Endothelial cell (in vitro differentiated cells): ENCODE measurements around the gene SERBP1. TPM values are rescaled to one million over a fixed set of nuclear protein-coding genes. Genes with fewer than 3 reads are reported as not detected.

Experiments
- DNase-seq: peaks from one replicate; pipeline ENCODE4 v3.0.0; 2021; ENCODE audit warnings: low spot score
- H3K27ac Mint-ChIP-seq: one replicate; pipeline ENCODE4 v1.8.0; 2021; ENCODE audit warnings: mixed read lengths, inconsistent platforms; ENCODE audit not compliant: unreplicated experiment
- H3K27me3 Mint-ChIP-seq: one replicate; pipeline ENCODE4 v1.8.0; 2021; ENCODE audit warnings: mild to moderate bottlenecking, moderate library complexity, mixed read lengths, inconsistent platforms; ENCODE audit not compliant: unreplicated experiment
- H3K36me3 Mint-ChIP-seq: one replicate; pipeline ENCODE4 v1.8.0; 2021; ENCODE audit warnings: mild to moderate bottlenecking, low read depth, mixed read lengths, inconsistent platforms; ENCODE audit not compliant: unreplicated experiment
- H3K4me1 Mint-ChIP-seq: one replicate; pipeline ENCODE4 v1.8.0; 2021; ENCODE audit warnings: mild to moderate bottlenecking, mixed read lengths, inconsistent platforms; ENCODE audit not compliant: unreplicated experiment
- H3K4me3 Mint-ChIP-seq: one replicate; pipeline ENCODE4 v1.8.0; 2021; ENCODE audit warnings: mild to moderate bottlenecking, mixed read lengths, inconsistent platforms; ENCODE audit not compliant: unreplicated experiment
- H3K9me3 Mint-ChIP-seq: one replicate; pipeline ENCODE4 v1.8.0; 2021; ENCODE audit warnings: mixed read lengths, inconsistent platforms; ENCODE audit not compliant: unreplicated experiment
- long read RNA-seq: library from polyadenylated mRNA; unstranded; transcript quantifications from one replicate; pipeline ENCODE4 v2.0.0, GENCODE V29; 2020; ENCODE audit not compliant: unreplicated experiment
- total RNA-seq: library from RNA; stranded (reverse); fragmentation: NEBNext Ultra II Directional; extraction: Animal tissue kit (Norgen Biotek cat#: 25700); gene quantifications from one replicate; pipeline ENCODE4 v1.2.1, GENCODE V29; 2021; ENCODE audit not compliant: unreplicated experiment
- TF ChIP-seq, protein P1 (sequence below): fragments of 200-600 bp; sonication (generic); IDR thresholded peaks from one replicate; pipeline ENCODE4 v1.5.0; 2021; ENCODE audit warnings: antibody characterized with exemption; ENCODE audit not compliant: unreplicated experiment

Gene SERBP1
- 169 TPM for total RNA-seq
- long read RNA-seq, full-length matches to known transcripts = 96 of 110 reads
- long read RNA-seq, partial matches to known transcripts = 10 of 110 reads
- long read RNA-seq, other reads (novel, unspliced or antisense) = 4 of 110 reads

DNA sequence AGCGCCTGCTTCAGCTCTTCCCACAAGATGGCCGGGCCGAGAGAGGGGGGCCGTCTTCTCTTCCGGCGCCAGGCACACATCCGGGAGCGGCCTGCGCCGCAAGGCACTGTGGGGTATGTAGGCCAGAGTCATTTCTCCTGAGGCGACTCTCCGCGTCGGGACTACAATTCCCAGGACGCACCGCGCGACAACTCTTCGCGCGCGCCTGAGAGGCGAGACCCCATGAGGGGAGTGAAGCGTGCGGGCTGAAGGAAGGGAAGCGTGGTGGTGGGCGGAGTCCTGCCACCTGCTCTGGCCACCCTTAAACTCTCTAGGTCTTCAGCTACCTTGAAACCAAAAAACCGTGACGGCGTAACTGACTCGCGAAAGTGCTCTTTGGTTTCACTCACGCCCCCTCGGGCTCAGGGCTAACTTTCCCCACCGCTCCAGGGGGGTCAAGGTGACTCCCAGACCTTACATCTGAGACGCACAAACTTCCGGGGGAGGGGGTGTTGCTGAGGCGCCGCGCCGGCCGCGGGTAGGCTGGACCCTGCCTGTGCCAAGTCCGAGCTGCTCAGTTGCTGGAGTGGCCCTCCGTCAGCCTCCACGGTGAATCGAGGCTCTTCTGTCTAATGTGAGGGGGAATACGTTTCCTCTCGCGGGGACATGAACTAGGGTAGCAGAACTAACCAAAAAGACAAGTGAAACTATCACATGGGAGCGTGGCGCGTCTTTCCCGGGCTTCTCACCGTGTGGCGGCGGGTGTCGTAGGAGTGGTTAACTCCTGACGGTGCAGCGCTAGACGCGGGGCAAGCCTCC lies at the start of gene SERBP1:
Gene SERBP1 (minus strand): TSS at position 45 of the 798 bp plus-strand sequence. CDS start 102 bp downstream, outside the sequence.
- peak; percentile 94 for DNase-seq
- peaks cover 26% of the 10 kb centered on the region for H3K4me1 Mint-ChIP-seq
- H3K27me3 Mint-ChIP-seq = peaks cover 14% of the 10 kb centered on the region
- H3K36me3 Mint-ChIP-seq = peaks cover 9% of the 10 kb centered on the region
- TF ChIP-seq, protein P1, sequence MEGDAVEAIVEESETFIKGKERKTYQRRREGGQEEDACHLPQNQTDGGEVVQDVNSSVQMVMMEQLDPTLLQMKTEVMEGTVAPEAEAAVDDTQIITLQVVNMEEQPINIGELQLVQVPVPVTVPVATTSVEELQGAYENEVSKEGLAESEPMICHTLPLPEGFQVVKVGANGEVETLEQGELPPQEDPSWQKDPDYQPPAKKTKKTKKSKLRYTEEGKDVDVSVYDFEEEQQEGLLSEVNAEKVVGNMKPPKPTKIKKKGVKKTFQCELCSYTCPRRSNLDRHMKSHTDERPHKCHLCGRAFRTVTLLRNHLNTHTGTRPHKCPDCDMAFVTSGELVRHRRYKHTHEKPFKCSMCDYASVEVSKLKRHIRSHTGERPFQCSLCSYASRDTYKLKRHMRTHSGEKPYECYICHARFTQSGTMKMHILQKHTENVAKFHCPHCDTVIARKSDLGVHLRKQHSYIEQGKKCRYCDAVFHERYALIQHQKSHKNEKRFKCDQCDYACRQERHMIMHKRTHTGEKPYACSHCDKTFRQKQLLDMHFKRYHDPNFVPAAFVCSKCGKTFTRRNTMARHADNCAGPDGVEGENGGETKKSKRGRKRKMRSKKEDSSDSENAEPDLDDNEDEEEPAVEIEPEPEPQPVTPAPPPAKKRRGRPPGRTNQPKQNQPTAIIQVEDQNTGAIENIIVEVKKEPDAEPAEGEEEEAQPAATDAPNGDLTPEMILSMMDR = no peak
- H3K27ac Mint-ChIP-seq = peak within 1 kb of the TSS; percentile 93
- H3K4me3 Mint-ChIP-seq = peak within 1 kb of the TSS; percentile 95
- H3K9me3 Mint-ChIP-seq = no peaks in the 10 kb centered on the region

DNA sequence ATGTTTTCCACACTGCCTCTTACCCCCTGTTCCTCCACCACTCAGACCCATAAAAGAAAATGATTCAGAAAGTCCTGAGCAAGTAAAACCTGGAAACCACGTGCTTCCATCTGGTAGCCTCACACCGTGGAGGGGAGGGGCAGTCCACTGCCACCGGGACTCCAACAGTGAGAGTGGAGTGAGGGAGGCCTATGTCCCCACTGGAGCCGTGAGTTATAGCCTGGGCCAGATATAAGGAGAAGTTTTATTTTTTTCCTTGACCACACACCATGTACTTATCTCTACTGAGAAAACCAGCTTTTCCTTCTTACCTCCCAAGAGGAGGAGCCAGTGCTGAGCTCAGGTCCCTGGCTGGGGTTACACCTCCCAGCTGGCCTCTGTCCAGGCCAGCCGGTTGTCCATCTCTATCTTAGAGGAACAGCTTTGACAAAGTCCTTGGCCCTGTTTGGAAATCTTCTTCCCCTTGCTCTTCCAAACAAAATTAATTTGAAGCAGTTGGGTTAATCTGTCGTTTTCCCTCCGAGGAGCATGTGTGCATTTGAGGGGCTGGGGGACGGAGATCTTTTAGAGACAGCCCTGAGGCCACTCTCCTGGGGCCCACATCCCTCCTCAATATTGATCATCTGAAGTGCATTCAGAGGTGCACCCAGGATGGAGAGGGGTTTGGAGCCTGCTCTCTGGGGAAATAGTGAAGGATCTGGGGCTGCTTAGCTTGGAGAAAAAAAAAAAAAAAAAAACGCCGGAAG lies 49.1 kb upstream of the SERBP1 start:
- DNase-seq = no peak
- no peaks in the 10 kb centered on the region for H3K27me3 Mint-ChIP-seq
- H3K4me3 Mint-ChIP-seq = no peak overlapping the region
- no peaks in the 10 kb centered on the region for H3K36me3 Mint-ChIP-seq
- TF ChIP-seq, protein P1 = no peak
- H3K27ac Mint-ChIP-seq = no peak overlapping the region
- H3K9me3 Mint-ChIP-seq = no peaks in the 10 kb centered on the region
- no peaks in the 10 kb centered on the region for H3K4me1 Mint-ChIP-seq

DNA sequence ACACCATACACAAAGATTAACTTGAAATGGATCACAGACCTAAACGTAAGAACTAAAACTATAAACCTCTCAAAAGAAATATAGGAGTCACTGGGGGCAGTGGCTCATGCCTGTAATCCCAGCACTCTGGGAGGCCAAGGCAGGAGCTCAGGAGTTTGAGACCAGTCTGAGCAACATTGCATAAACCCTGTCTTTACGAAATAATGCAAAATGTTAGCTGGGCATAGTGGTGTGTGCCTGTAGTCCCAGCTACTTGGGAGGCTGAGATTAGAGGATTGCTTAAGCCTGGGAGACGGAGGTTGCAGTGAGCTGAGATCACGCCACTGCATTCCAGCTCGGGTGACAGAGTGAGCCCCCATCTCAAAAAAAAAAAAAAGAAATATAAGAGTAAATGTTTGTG lies 46.7 kb upstream of the SERBP1 start:
- no peak for DNase-seq
- Mint-ChIP-seq H3K9me3 (no peaks in the 10 kb centered on the region), H3K4me1 (no peaks in the 10 kb centered on the region), H3K4me3 (no peak overlapping the region), H3K27me3 (no peaks in the 10 kb centered on the region), H3K27ac (no peak overlapping the region), H3K36me3 (no peaks in the 10 kb centered on the region)
- TF ChIP-seq, protein P1 = no peak

DNA sequence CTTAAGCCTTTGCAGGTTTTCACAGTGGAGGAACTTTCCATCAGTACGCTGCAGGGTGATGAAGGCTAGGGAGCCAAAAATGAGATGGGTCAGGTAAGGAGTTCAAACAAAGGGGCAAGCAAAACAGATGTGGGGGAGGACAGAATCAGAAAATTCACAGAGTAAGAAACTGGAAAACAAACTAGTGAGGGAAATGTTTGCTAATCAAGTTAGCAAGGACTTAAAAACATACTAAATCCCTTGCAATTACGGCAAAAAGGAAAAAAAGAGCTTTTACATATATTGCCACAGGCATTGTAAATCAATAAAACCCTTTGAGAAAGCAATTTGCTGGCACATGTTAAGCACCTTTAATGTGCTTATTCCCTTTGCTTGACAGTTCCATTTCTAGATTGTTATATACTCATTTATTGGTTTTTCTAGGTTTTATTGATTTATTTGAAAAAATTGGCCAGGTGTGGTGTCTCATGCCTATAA lies 45.8 kb upstream of the SERBP1 start:
- Mint-ChIP-seq H3K9me3 (no peaks in the 10 kb centered on the region), H3K36me3 (no peaks in the 10 kb centered on the region), H3K4me3 (no peak overlapping the region), H3K4me1 (no peaks in the 10 kb centered on the region), H3K27ac (no peak overlapping the region), H3K27me3 (no peaks in the 10 kb centered on the region)
- TF ChIP-seq, protein P1 = no peak
- DNase-seq = no peak
